Activated CD4-positive, alpha-beta T cell treated with anti-CD3 and anti-CD28 coated beads, Interleukin-2, amount 10 ng/mL, durations not matched to agents 24 days and 14 days (primary cell): Measurements from ENCODE around the gene SPRR2D. TPM values are rescaled to one million over a fixed set of nuclear protein-coding genes. Genes with fewer than 3 reads are reported as not detected.

ENCODE experiments used
- DNase-seq: peaks from one replicate; pipeline ENCODE4 v3.0.0; 2022
- H3K27ac Mint-ChIP-seq: one replicate; pipeline ENCODE4 v1.8.0; 2022; ENCODE audit warnings: mild to moderate bottlenecking, mixed read lengths
- H3K27me3 Mint-ChIP-seq: one replicate; pipeline ENCODE4 v1.8.0; 2022; ENCODE audit warnings: mixed read lengths
- H3K36me3 Mint-ChIP-seq: one replicate; pipeline ENCODE4 v1.8.0; 2022; ENCODE audit warnings: low read depth, mild to moderate bottlenecking, mixed read lengths
- H3K4me1 Mint-ChIP-seq: one replicate; pipeline ENCODE4 v1.8.0; 2021; ENCODE audit warnings: mixed read lengths
- H3K4me3 Mint-ChIP-seq: one replicate; pipeline ENCODE4 v1.8.0; 2022; ENCODE audit warnings: mild to moderate bottlenecking, moderate library complexity, mixed read lengths
- H3K9me3 Mint-ChIP-seq: one replicate; pipeline ENCODE4 v1.8.0; 2021; ENCODE audit warnings: mixed read lengths
- intact Hi-C: fragments of 100-400 bp; cut with micrococcal nuclease; formaldehyde crosslinking; loops from one replicate; pipeline ENCODE4 v1.15.1; 2023
- total RNA-seq: library from RNA; stranded (reverse); gene quantifications from 2 replicates; pipeline ENCODE4 v1.2.3, GENCODE V29; 2022

SPRR2D gene
- total RNA-seq, 1 donor from 2014 or later, result not detected

DNA sequence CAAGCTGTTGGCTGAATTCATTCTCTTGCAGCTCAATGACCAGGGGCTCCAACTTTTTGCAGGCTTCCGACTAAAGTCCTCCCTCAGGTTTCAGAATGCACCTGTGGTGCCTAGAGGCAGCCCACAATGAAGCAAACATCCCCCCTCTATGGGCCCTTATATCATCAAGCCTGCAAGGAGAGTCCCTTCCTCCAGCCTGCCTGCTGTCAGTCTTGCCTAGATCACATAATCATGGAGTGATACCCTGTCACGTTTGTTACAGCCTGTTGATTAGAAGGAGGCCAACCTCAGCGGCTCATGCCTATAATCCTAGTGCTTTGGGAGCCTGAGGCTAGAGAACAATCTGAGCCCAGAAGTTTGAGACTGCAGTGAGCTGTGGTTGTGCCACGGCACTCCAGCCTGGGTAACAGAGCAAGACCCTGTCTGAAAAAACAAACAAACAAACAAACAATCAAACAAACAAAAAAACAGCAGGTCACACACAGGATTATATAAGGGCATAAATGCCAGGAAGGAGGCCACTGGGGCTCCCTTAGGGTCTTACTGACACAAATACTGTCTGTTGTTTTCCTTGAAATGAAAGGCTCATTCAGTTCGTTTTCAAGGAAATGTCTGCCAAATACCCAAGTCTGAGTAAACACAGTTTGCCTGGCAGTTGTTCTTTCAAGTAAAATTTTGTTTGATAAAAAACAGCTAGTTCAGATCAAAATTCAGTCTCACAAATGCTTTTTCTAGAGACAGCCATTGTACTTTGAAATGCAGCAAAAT is 44.1 kb downstream of the SPRR2D start:
- Mint-ChIP-seq H3K9me3 (no peaks in the 10 kb centered on the region), H3K27me3 (peaks cover 11% of the 10 kb centered on the region), H3K4me1 (no peaks in the 10 kb centered on the region), H3K36me3 (no peaks in the 10 kb centered on the region), H3K4me3 (no peak overlapping the region), H3K27ac (no peak overlapping the region)
- DNase-seq, result no peak
- intact Hi-C loops, result no loop called here

DNA sequence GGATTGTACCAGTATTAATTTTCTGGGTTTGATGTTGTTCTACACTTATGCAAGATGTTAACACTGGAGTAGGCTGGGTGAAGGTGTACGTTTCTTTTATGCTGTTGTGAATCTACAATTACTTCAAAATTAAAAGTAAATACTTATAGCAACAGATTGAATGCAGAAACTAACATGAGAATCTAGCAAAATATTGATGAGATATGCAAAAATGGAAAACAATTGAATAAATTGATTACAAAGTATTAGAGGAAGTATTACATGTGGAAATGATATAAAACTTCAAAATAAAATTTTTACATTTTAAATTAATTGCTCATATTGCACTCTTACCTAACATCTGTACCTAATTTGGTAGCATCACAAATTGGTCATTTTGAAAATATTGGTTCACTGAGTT is 45.1 kb downstream of the SPRR2D start:
- intact Hi-C loops, result no loop called here
- peaks cover 11% of the 10 kb centered on the region for H3K27me3 Mint-ChIP-seq

DNA sequence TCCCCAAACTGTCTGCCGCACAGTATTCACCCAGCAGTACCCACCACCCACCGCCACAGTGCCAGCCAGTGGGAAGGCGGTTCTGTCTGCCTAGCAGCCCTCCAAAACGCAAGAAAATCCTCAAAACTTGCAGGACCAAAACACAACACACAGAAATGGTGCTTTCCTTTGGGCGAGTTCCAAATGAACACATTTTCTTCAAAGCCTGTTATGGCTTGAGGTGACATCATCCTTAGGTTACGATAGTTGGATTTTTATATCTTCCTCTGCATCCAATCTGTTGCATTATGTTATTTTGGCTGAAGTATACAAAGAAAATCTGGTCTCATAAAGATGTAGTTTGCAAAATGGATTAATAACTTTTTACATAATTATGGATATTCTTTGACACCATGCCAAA is 47.7 kb downstream of the SPRR2D start:
- H3K4me1 Mint-ChIP-seq, result no peaks in the 10 kb centered on the region
- H3K27me3 Mint-ChIP-seq, result peaks cover 25% of the 10 kb centered on the region
- H3K4me3 Mint-ChIP-seq, result no peak overlapping the region
- H3K36me3 Mint-ChIP-seq, result no peaks in the 10 kb centered on the region
- intact Hi-C loops, result no loop called here
- DNase-seq, result no peak
- H3K9me3 Mint-ChIP-seq, result no peaks in the 10 kb centered on the region
- no peak overlapping the region for H3K27ac Mint-ChIP-seq

More for the DNA sequence above, 45.1 kb downstream of the SPRR2D start:
- H3K36me3 Mint-ChIP-seq, result no peaks in the 10 kb centered on the region
- no peak overlapping the region for H3K27ac Mint-ChIP-seq
- DNase-seq, result no peak
- H3K9me3 Mint-ChIP-seq, result no peaks in the 10 kb centered on the region
- H3K4me3 Mint-ChIP-seq, result no peak overlapping the region
- H3K4me1 Mint-ChIP-seq, result no peaks in the 10 kb centered on the region

Other genes starting within 250 kb of the SPRR2D start
- gene LCE1D, start 244.4 kb downstream of the SPRR2D start, total RNA-seq, result not detected in 2 replicates
- not detected in 2 replicates for gene LCE1C, start 234.5 kb downstream of the SPRR2D start, total RNA-seq
- gene LCE1B, start 229.1 kb downstream of the SPRR2D start, total RNA-seq, result not detected in 2 replicates
- not detected in 2 replicates for gene LCE1A, start 213.6 kb downstream of the SPRR2D start, total RNA-seq
- not detected in 2 replicates for gene LCE6A, start 198.3 kb downstream of the SPRR2D start, total RNA-seq
- gene LCE7A, start 181.1 kb downstream of the SPRR2D start, total RNA-seq, result not detected in 2 replicates
- gene SMCP, start 162.8 kb downstream of the SPRR2D start, total RNA-seq, result not detected in 2 replicates
- not detected in 2 replicates for gene IVL, start 132.6 kb downstream of the SPRR2D start, total RNA-seq
- gene SPRR5, start 93.9 kb downstream of the SPRR2D start, total RNA-seq, result not detected in 2 replicates
- not detected in 2 replicates for gene SPRR4, start 70.5 kb downstream of the SPRR2D start, total RNA-seq
- not detected in 2 replicates for gene SPRR1A, start 57.0 kb downstream of the SPRR2D start, total RNA-seq
- gene SPRR3, start 39.4 kb downstream of the SPRR2D start, total RNA-seq, result not detected in 2 replicates
- gene SPRR1B, start 9.9 kb downstream of the SPRR2D start, total RNA-seq, result not detected in 2 replicates
- not detected in 2 replicates for gene SPRR2A, start 16.4 kb upstream of the SPRR2D start, total RNA-seq
- not detected in 2 replicates for gene SPRR2B, start 30.5 kb upstream of the SPRR2D start, total RNA-seq
- not detected in 2 replicates for gene SPRR2E, start 53.4 kb upstream of the SPRR2D start, total RNA-seq
- gene SPRR2F, start 72.4 kb upstream of the SPRR2D start, total RNA-seq, result not detected in 2 replicates
- not detected in 2 replicates for gene SPRR2G, start 109.8 kb upstream of the SPRR2D start, total RNA-seq
- gene LELP1, start 162.3 kb upstream of the SPRR2D start, total RNA-seq, result not detected in 2 replicates
- not detected in 2 replicates for gene PRR9, start 176.5 kb upstream of the SPRR2D start, total RNA-seq
- not detected in 2 replicates for gene LORICRIN, start 218.6 kb upstream of the SPRR2D start, total RNA-seq